Transverse colon (tissue), 3 donors: ENCODE data around the gene FCGR3B.
"Not testable (repeated sequence)": the region's sequence is repeated elsewhere in the genome, so short reads cannot be mapped to it uniquely, and the experiment has no call there.

Experiments
- CTCF ChIP-seq, 5 experiments: fragments of 200-600 bp in 3 of 5; fragments of 450-650 bp in 2 of 5; sonication (generic) in 3 of 5; IDR thresholded peaks; 1 replicate in 2 of 5; 2 replicates in 3 of 5; pipeline ENCODE4 v1.5.1; 2016 to 2017; ENCODE audit warnings: antibody characterized with exemption in 5 of 5, inconsistent platforms in 3 of 5, mild to moderate bottlenecking in 2 of 5, moderate library complexity in 1 of 5
- POLR2A ChIP-seq: fragments of 450-650 bp; IDR thresholded peaks from one replicate; pipeline ENCODE4 v1.6.1; 2016; ENCODE audit warnings: antibody characterized with exemption, mild to moderate bottlenecking, moderate library complexity

- TF ChIP-seq POLR2A; CTCF (IDR thresholded peaks at IDR 0.05): not testable (repeated sequence)
Measured at GRCh38 chr1:161634993-161635392, 4.0 kb upstream of the FCGR3B start.
